Gastroesophageal sphincter (tissue), 3 donors: Measurements from ENCODE around the gene MYLK4.

Experiments used
- CTCF ChIP-seq, 4 experiments: fragments of 200-600 bp in 2 of 4; fragments of 450-650 bp in 2 of 4; sonication (generic) in 1 of 4; IDR thresholded peaks; one replicate each; pipeline ENCODE4 v1.5.1; 2017 to 2019; ENCODE audit warnings: antibody characterized with exemption in 4 of 4, mild to moderate bottlenecking in 2 of 4, moderate library complexity in 2 of 4
- POLR2AphosphoS5 ChIP-seq: sonication (generic); formaldehyde crosslinking; IDR thresholded peaks from one replicate; pipeline ENCODE4 v1.6.1; 2017; ENCODE audit warnings: antibody characterized with exemption

- TF ChIP-seq CTCF (IDR thresholded peaks at IDR 0.05) (no peak), POLR2AphosphoS5 (no peak)
Measured at GRCh38 chr6:2731281-2731909, 19.3 kb downstream of the MYLK4 start.
